A673 (cell line): ENCODE results near the gene PRSS3. TPM values are rescaled to one million over a fixed set of nuclear protein-coding genes. Genes with fewer than 3 reads are reported as not detected.
A peak's percentile ranks its signal among the peaks of the same experiment; 100 is the strongest.
"Not testable (repeated sequence)": the region's sequence is repeated elsewhere in the genome, so short reads cannot be mapped to it uniquely, and the experiment has no call there.

ENCODE experiments used
- BruUV-seq: library from RNA; stranded (reverse); fragments of 400-500 nt; replicated peaks from 2 replicates; lab custom pipeline; 2021; lab: Mats Ljungman, UMichigan
- CTCF ChIA-PET: fragments of 300-600 bp; sonication (Branson Sonifier 250); formaldehyde crosslinking; loops from one replicate; lab custom pipeline; 2022; ENCODE audit warnings: antibody characterized with exemption; lab: Charles Lee
- POLR2A ChIA-PET: fragments of 300-600 bp; sonication (Branson Sonifier 250); formaldehyde crosslinking; loops from one replicate; lab custom pipeline; 2022; ENCODE audit warnings: antibody characterized with exemption; ENCODE audit not compliant: low non-redundant PET; lab: Charles Lee
- DNase-seq: peaks from one replicate; pipeline ENCODE4 v3.0.0-alpha.2; 2015; ENCODE audit warnings: low spot score
- H3K27ac ChIP-seq: fragments of 200-600 bp; sonication (generic); 2 replicates; pipeline ENCODE4 v1.5.1; 2016; ENCODE audit warnings: mixed run types, low read depth, mild to moderate bottlenecking, mixed read lengths, antibody characterized with exemption, low read length; ENCODE audit not compliant: poor library complexity, severe bottlenecking
- H3K27me3 ChIP-seq: fragments of 200-600 bp; sonication (generic); replicated peaks from 2 replicates; pipeline ENCODE4 v1.6.1; 2017; ENCODE audit warnings: mixed run types, low read depth, mild to moderate bottlenecking, mixed read lengths, antibody characterized with exemption, low read length; ENCODE audit not compliant: insufficient read depth, poor library complexity
- H3K36me3 ChIP-seq: fragments of 200-600 bp; sonication (generic); 2 replicates; pipeline ENCODE4 v1.6.1; 2016; ENCODE audit warnings: mixed run types, mild to moderate bottlenecking, mixed read lengths, antibody characterized with exemption, low read length; ENCODE audit not compliant: insufficient read depth, poor library complexity, severe bottlenecking
- H3K4me1 ChIP-seq: fragments of 200-600 bp; sonication (generic); 2 replicates; pipeline ENCODE4 v1.6.1; 2017; ENCODE audit warnings: mixed run types, mild to moderate bottlenecking, mixed read lengths, antibody characterized with exemption, low read length; ENCODE audit not compliant: insufficient read depth, poor library complexity, severe bottlenecking
- H3K4me3 ChIP-seq: fragments of 200-600 bp; sonication (generic); 2 replicates; pipeline ENCODE4 v1.5.1; 2016; ENCODE audit warnings: low read depth, mixed run types, mild to moderate bottlenecking, mixed read lengths, low read length; ENCODE audit not compliant: poor library complexity, severe bottlenecking
- H3K9me3 ChIP-seq: fragments of 200-600 bp; sonication (generic); 2 replicates; pipeline ENCODE4 v1.6.1; 2016; ENCODE audit warnings: mixed run types, low read depth, mild to moderate bottlenecking, mixed read lengths, antibody characterized with exemption, low read length; ENCODE audit not compliant: poor library complexity, severe bottlenecking
- CTCF ChIP-seq: fragments of 300-800, 200-600 bp; sonication (generic); conservative IDR thresholded peaks from 2 replicates; pipeline ENCODE4 v1.5.1; 2017; ENCODE audit warnings: low read depth, mild to moderate bottlenecking, antibody characterized with exemption, low read length, moderate library complexity, mixed read lengths
- EZH2 ChIP-seq: fragments of 200-600 bp; sonication (generic); IDR thresholded peaks from 2 replicates; pipeline ENCODE4 v1.6.1; 2017; ENCODE audit warnings: borderline replicate concordance, low read depth, mild to moderate bottlenecking, mixed read lengths, antibody characterized with exemption, low read length; ENCODE audit not compliant: poor library complexity, severe bottlenecking
- intact Hi-C: fragments of 100-400 bp; cut with micrococcal nuclease; formaldehyde crosslinking; loops from one replicate; pipeline ENCODE4 v1.10.0; 2022; ENCODE audit not compliant: unreplicated experiment
- total RNA-seq: library from RNA; stranded (reverse); gene quantifications from 2 replicates; pipeline ENCODE4 v1.2.3, GENCODE V29; 2021

PRSS3 gene
- total RNA-seq, 1 experiment from 2014 or later: not detected

- no peak for DNase-seq
- TF ChIP-seq EZH2 (no peak), CTCF (no peak)
- POLR2A ChIA-PET: no interaction called here
- CTCF ChIA-PET: no interaction called here
- H3K4me3 ChIP-seq: no peak overlapping the region
- H3K27ac ChIP-seq: no peak overlapping the region
- intact Hi-C loops: no loop called here
- no TSS peak for BruUV-seq
- no peaks in the 10 kb centered on the region for H3K9me3 ChIP-seq
- H3K36me3 ChIP-seq: no peaks in the 10 kb centered on the region
- H3K27me3 ChIP-seq: no peaks in the 10 kb centered on the region
- no peaks in the 10 kb centered on the region for H3K4me1 ChIP-seq
Observed at GRCh38 chr9:33786681-33787080, 8.7 kb upstream of the PRSS3 start.

- DNase-seq: no peak
- Histone ChIP-seq H3K27me3 (no peaks in the 10 kb centered on the region), H3K4me3 (no peak overlapping the region), H3K27ac (no peak overlapping the region), H3K4me1 (no peaks in the 10 kb centered on the region), H3K9me3 (no peaks in the 10 kb centered on the region), H3K36me3 (no peaks in the 10 kb centered on the region)
- POLR2A ChIA-PET: no interaction called here
- BruUV-seq: no TSS peak
- intact Hi-C loops: no loop called here
- CTCF ChIA-PET: no interaction called here
- TF ChIP-seq CTCF: no peak
- no peak for TF ChIP-seq EZH2
Observed at GRCh38 chr9:33787839-33788238, 7.5 kb upstream of the PRSS3 start.

- POLR2A ChIA-PET, H3K36me3 ChIP-seq, H3K9me3 ChIP-seq, BruUV-seq, CTCF ChIA-PET, DNase-seq, H3K27ac ChIP-seq, H3K4me3 ChIP-seq, H3K4me1 ChIP-seq, intact Hi-C loops, H3K27me3 ChIP-seq: not testable (repeated sequence)
Observed at GRCh38 chr9:33789429-33789828, 5.9 kb upstream of the PRSS3 start.

GRCh38 chr9:33791117-33791516, 4.2 kb upstream of the PRSS3 start:
- DNase-seq: peak; percentile 58
- H3K27me3 ChIP-seq: no peaks in the 10 kb centered on the region
- H3K4me3 ChIP-seq: no peak overlapping the region
- ChIA-PET POLR2A (no interaction called here), CTCF (no interaction called here)
- no TSS peak for BruUV-seq
- intact Hi-C loops: no loop called here
- TF ChIP-seq CTCF (no peak), EZH2 (no peak)
- H3K9me3 ChIP-seq: no peaks in the 10 kb centered on the region
- no peaks in the 10 kb centered on the region for H3K4me1 ChIP-seq
- H3K36me3 ChIP-seq: no peaks in the 10 kb centered on the region
- no peak overlapping the region for H3K27ac ChIP-seq

GRCh38 chr9:33793496-33793895, 1.9 kb upstream of the PRSS3 start:
- POLR2A ChIA-PET, intact Hi-C loops, H3K27ac ChIP-seq, DNase-seq, H3K9me3 ChIP-seq, CTCF ChIA-PET, H3K27me3 ChIP-seq, H3K4me3 ChIP-seq, H3K36me3 ChIP-seq, BruUV-seq, H3K4me1 ChIP-seq: not testable (repeated sequence)
